Measurements from ENCODE around the gene HDHD5.

Gene HDHD5

DNA sequence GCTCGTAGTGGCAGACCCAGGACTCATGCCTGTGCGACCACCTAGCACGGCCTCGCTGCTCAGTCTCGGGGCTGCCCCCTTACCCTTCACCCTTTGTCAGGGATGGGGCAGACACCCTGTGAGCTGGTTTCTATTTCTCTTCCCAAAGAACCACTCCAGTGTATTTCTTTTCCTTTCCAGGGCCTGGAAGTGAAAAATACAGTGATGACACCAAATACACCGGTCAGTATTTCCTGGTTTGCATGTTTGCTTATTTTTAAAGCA, 51.6 kb downstream of the HDHD5 start:
- no peak overlapping the region for H3K27ac ChIP-seq (ENCODE audit: low read length)
- ATAC-seq (ENCODE audit: insufficient read depth, low read depth) (no peak), DNase-seq (no peak)
- H3K27me3 ChIP-seq (ENCODE audit: insufficient read depth, low read length, poor library complexity): no peaks in the 10 kb centered on the region
- no peak overlapping the region for H3K4me3 ChIP-seq (ENCODE audit: low read depth in 1 of 2, low read length in 2 of 2)
- H3K36me3 ChIP-seq (ENCODE audit: insufficient read depth, low read length): peaks cover 63% of the 10 kb centered on the region
- TF ChIP-seq, protein P1, sequence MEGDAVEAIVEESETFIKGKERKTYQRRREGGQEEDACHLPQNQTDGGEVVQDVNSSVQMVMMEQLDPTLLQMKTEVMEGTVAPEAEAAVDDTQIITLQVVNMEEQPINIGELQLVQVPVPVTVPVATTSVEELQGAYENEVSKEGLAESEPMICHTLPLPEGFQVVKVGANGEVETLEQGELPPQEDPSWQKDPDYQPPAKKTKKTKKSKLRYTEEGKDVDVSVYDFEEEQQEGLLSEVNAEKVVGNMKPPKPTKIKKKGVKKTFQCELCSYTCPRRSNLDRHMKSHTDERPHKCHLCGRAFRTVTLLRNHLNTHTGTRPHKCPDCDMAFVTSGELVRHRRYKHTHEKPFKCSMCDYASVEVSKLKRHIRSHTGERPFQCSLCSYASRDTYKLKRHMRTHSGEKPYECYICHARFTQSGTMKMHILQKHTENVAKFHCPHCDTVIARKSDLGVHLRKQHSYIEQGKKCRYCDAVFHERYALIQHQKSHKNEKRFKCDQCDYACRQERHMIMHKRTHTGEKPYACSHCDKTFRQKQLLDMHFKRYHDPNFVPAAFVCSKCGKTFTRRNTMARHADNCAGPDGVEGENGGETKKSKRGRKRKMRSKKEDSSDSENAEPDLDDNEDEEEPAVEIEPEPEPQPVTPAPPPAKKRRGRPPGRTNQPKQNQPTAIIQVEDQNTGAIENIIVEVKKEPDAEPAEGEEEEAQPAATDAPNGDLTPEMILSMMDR (IDR thresholded peaks at IDR 0.05; ENCODE audit: borderline replicate concordance, extremely low read depth, low read length, poor library complexity, severe bottlenecking): no peak
- no peak for TF ChIP-seq EZH2 (IDR thresholded peaks at IDR 0.05; ENCODE audit: borderline replicate concordance, low read depth, low read length, severe bottlenecking)
- no peaks in the 10 kb centered on the region for H3K4me1 ChIP-seq (ENCODE audit: insufficient read depth, low read length)
- no peak overlapping the region for H3K9ac ChIP-seq (ENCODE audit: low read depth, low read length)
- H3K9me3 ChIP-seq (ENCODE audit: insufficient read depth, low read length, severe bottlenecking): no peaks in the 10 kb centered on the region
- no peak overlapping the region for H2AFZ ChIP-seq (ENCODE audit: low read depth, low read length)
- 0 out of 2 replicates have a peak, but pooled peaks cover 2% of the 10 kb centered on the region for H4K20me1 ChIP-seq (ENCODE audit: insufficient read depth, low read length)
- H3K4me2 ChIP-seq (ENCODE audit: insufficient read depth, low read length): no peak overlapping the region
- no peaks in the 10 kb centered on the region for H3K79me2 ChIP-seq (ENCODE audit: insufficient read depth, low read length)

DNA sequence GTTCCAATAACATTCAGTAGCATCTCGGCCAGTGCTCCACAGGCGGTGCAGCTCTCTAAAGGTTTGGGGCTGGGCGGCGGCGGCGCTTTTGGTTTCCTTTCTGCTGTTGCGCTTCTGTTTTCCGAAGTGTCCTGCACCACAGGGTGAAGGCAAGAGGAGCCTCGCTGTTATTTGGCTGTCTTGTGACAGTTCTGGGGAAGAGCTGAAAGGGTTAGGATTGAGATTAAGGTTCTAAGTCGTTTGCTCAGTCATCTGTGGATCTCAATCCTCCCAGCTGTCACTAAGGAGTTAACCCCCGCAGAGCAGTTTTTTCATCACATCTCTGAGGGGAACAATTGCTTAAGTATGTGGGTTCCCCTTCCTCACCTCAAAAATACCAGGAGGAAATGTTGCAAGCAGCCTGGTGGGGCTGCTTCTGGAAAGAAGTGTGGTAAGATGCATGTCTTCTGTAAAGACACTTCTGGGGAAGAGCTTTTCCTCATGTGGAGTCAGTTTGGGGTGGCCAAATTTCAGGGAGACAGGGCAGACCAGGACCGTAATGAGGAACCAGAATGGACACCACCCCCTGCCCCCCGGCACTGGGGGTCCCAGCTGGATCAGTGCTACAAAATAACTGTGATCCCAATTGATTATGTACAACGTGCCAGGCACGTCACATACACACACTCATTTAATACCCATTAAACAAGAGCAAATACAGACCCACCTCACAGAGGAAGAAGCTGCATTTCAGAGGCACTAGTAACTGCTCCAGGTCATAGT, 52.1 kb downstream of the HDHD5 start:
- Histone ChIP-seq H3K36me3 (ENCODE audit: insufficient read depth, low read length) (peaks cover 68% of the 10 kb centered on the region), H2AFZ (ENCODE audit: low read depth, low read length) (no peak overlapping the region), H3K27ac (ENCODE audit: low read length) (no peak overlapping the region), H3K9ac (ENCODE audit: low read depth, low read length) (no peak overlapping the region), H3K9me3 (ENCODE audit: insufficient read depth, low read length, severe bottlenecking) (no peaks in the 10 kb centered on the region), H3K27me3 (ENCODE audit: insufficient read depth, low read length, poor library complexity) (no peaks in the 10 kb centered on the region), H3K4me1 (ENCODE audit: insufficient read depth, low read length) (no peaks in the 10 kb centered on the region), H3K4me3 (ENCODE audit: low read depth in 1 of 2, low read length in 2 of 2) (no peak overlapping the region), H3K79me2 (ENCODE audit: insufficient read depth, low read length) (no peaks in the 10 kb centered on the region), H3K4me2 (ENCODE audit: insufficient read depth, low read length) (no peak overlapping the region), H4K20me1 (ENCODE audit: insufficient read depth, low read length) (0 out of 2 replicates have a peak, but pooled peaks cover 2% of the 10 kb centered on the region)
- ATAC-seq (ENCODE audit: insufficient read depth, low read depth): no peak
- TF ChIP-seq EZH2 (IDR thresholded peaks at IDR 0.05; ENCODE audit: borderline replicate concordance, low read depth, low read length, severe bottlenecking): no peak
- TF ChIP-seq, protein P1 (IDR thresholded peaks at IDR 0.05; ENCODE audit: borderline replicate concordance, extremely low read depth, low read length, poor library complexity, severe bottlenecking): no peak
- no peak for DNase-seq

DNA sequence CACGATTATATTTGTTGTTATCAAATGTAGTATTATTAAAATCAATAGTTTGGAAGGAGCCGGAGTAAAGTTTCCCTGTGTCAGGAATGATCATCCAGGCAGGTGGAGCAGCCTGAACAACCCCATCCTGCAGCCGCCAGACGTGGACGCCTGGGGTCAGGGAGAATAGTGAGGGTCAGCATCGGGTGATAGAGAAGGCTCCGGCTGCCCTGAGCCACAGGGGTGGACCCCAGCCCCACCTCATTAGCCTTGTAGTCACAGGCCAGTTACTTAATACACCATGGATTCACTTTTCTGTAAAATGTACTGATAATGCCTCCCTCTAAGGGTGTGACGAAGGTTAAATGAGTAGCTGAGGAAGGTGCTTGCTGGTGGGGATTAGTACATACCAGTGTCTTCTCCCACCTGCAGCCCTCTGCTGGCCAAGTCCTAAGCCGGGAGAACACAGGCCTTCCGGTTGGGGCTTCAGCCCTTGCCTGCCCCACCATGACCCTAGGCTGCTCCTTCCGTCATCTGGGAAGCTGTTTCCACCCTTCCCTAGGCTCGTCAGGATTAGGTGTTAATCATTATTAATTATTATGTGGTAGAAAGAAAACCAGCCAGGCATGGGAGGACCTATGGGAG, 52.8 kb downstream of the HDHD5 start:
- Histone ChIP-seq H3K27me3 (ENCODE audit: insufficient read depth, low read length, poor library complexity) (no peaks in the 10 kb centered on the region), H3K27ac (ENCODE audit: low read length) (no peak overlapping the region), H3K36me3 (ENCODE audit: insufficient read depth, low read length) (peaks cover 75% of the 10 kb centered on the region), H4K20me1 (ENCODE audit: insufficient read depth, low read length) (peaks cover 7% of the 10 kb centered on the region; the same call in 1 of the 2 replicates), H3K9me3 (ENCODE audit: insufficient read depth, low read length, severe bottlenecking) (no peaks in the 10 kb centered on the region), H3K79me2 (ENCODE audit: insufficient read depth, low read length) (no peaks in the 10 kb centered on the region), H2AFZ (ENCODE audit: low read depth, low read length) (no peak overlapping the region), H3K4me1 (ENCODE audit: insufficient read depth, low read length) (no peaks in the 10 kb centered on the region), H3K4me3 (ENCODE audit: low read depth in 1 of 2, low read length in 2 of 2) (no peak overlapping the region), H3K4me2 (ENCODE audit: insufficient read depth, low read length) (no peak overlapping the region), H3K9ac (ENCODE audit: low read depth, low read length) (no peak overlapping the region)
- TF ChIP-seq, protein P1 (IDR thresholded peaks at IDR 0.05; ENCODE audit: borderline replicate concordance, extremely low read depth, low read length, poor library complexity, severe bottlenecking): no peak
- no peak for TF ChIP-seq EZH2 (IDR thresholded peaks at IDR 0.05; ENCODE audit: borderline replicate concordance, low read depth, low read length, severe bottlenecking)
- DNase-seq (no peak), ATAC-seq (ENCODE audit: insufficient read depth, low read depth) (no peak)

All from DND-41 (cell line).